ENCODE measurements around the gene ADGRA1. TPM values are rescaled to one million over a fixed set of nuclear protein-coding genes. Genes with fewer than 3 reads are reported as not detected.

The ADGRA1 gene
- total and polyA plus RNA-seq, 2 of the 8 experiments (the other 6 are each of a cell fraction or from before 2014, with no cell fraction given): 0.17 to 0.21 TPM

GRCh38 chr10:133096616-133097269 lies 9.0 kb downstream of the ADGRA1 start:
- Histone ChIP-seq H4K20me1 (replicated peaks in 1 of 2; ENCODE audit: control insufficient read depth in 1 of 2, insufficient read depth in 2 of 2, low read length in 2 of 2) (peaks cover 0 to 3% of the 10 kb centered on the region in 2 experiments), H3K56ac (replicated peaks; ENCODE audit: insufficient read length, low read depth, low read length) (no peak overlapping the region), H2BK20ac (ENCODE audit: low read length) (no peak overlapping the region), H2AK5ac (ENCODE audit: low read depth, low read length) (no peak overlapping the region), H2BK15ac (ENCODE audit: low read length) (no peak overlapping the region), H3K18ac (ENCODE audit: extremely low read depth, low read length) (no peak overlapping the region), H3K4me1 (replicated peaks in 1 of 4; ENCODE audit: control insufficient read depth in 3 of 4, insufficient read depth in 4 of 4, low read length in 3 of 4) (peaks cover 5 to 13% (median 8%) of the 10 kb centered on the region in 4 experiments), H2BK12ac (ENCODE audit: low read depth, low read length) (no peak overlapping the region), H3K36me3 (ENCODE audit: control insufficient read depth in 2 of 4, insufficient read depth in 4 of 4, low read length in 3 of 4) (no peaks in the 10 kb centered on the region), H2BK120ac (replicated peaks; ENCODE audit: low read depth, low read length) (no peak overlapping the region), H2BK5ac (ENCODE audit: low read depth, low read length) (no peak overlapping the region), H2AFZ (ENCODE audit: low read length) (no peak overlapping the region), H4K8ac (ENCODE audit: extremely low read depth, insufficient read depth, low read length) (peak overlapping the region; percentile 72; the same call in 1 of the 2 replicates), H3K27ac (ENCODE audit: low read depth, low read length) (no peak overlapping the region), H4K91ac (replicated peaks; ENCODE audit: insufficient read length, low read length) (no peak overlapping the region), H3K79me1 (ENCODE audit: low read depth, low read length) (no peaks in the 10 kb centered on the region), H3K9ac (replicated peaks in 1 of 4; ENCODE audit: extremely low read depth in 1 of 4, low read depth in 3 of 4, low read length in 3 of 4) (no peak overlapping the region), H3K9me3 (ENCODE audit: insufficient read depth in 2 of 2, low read depth in 1 of 2, low read length in 1 of 2) (no peaks in the 10 kb centered on the region), H3K23ac (ENCODE audit: insufficient read length) (no peak overlapping the region), H3K23me2 (ENCODE audit: low read depth, low read length) (no peaks in the 10 kb centered on the region; the same call in 1 of the 2 replicates), H4K5ac (ENCODE audit: insufficient read length, low read depth, low read length) (no peak overlapping the region), H3K4ac (replicated peaks; ENCODE audit: insufficient read length, low read depth, low read length) (no peak overlapping the region), H3K27me3 (replicated peaks in 1 of 4; ENCODE audit: control insufficient read depth in 3 of 4, extremely low read depth in 1 of 4, insufficient read depth in 3 of 4, low read length in 3 of 4) (no peaks in the 10 kb centered on the region; a peak in 1 of 7 replicates), H3K79me2 (ENCODE audit: control insufficient read depth in 1 of 2, insufficient read depth in 2 of 2, low read length in 2 of 2) (no peaks in the 10 kb centered on the region), H3K14ac (ENCODE audit: insufficient read length) (no peak overlapping the region), H3K4me2 (ENCODE audit: insufficient read depth in 1 of 2, low read depth in 2 of 2, low read length in 2 of 2) (no peak overlapping the region), H3K4me3 (ENCODE audit: extremely low read depth in 1 of 4, insufficient read depth in 2 of 4, low read depth in 3 of 4, low read length in 4 of 4) (no peak overlapping the region)
- POLR2A ChIA-PET (ENCODE audit: partially characterized antibody): no interaction called here
- TF ChIP-seq CTCF (IDR thresholded peaks at IDR 0.05; ENCODE audit: control extremely low read depth in 1 of 3, insufficient read depth in 1 of 3, low read depth in 1 of 3, low read length in 3 of 3): peak in 2 of 3 experiments; percentile 51 to 64; a peak in 3 of 4 replicates
- peak; percentile 61 to 65 for TF ChIP-seq RAD21 (IDR thresholded peaks at IDR 0.05 in 1 of 2, conservative IDR thresholded peaks at IDR 0.05 in 1 of 2; ENCODE audit: low read depth in 2 of 2, low read length in 2 of 2)
- TF ChIP-seq RFX5 (IDR thresholded peaks at IDR 0.05; ENCODE audit: borderline replicate concordance, low read depth, low read length): no peak
- CTCF ChIA-PET (ENCODE audit: partially characterized antibody): interaction anchor here (0.6 to 2.3 kb wide), 14 partner anchors 8 to 195 kb away, joined by 3 to 9 read pairs (median 4); no protein-coding TSS in a partner anchor
- 85% methylated on average over 24 of the region's 28 CpGs; no CpG with 5 or more reads in 1 of the 2 experiments for WGBS, 2 experiments (ENCODE audit: extremely low coverage in 1 of 2, insufficient coverage in 1 of 2, insufficient read length in 1 of 2, insufficient replicate concordance in 2 of 2, low coverage in 1 of 2, low lambda C conversion rate in 2 of 2, missing lambda C conversion rate in 1 of 2)
- DNase-seq (ENCODE audit: low read depth in 1 of 2, low spot score in 2 of 2): no peak
- no peak for FAIRE-seq
